ENCODE measurements around the gene SLC43A1. TPM values are rescaled to one million over a fixed set of nuclear protein-coding genes. Genes with fewer than 3 reads are reported as not detected.

SLC43A1 gene
- 3.6 and 9.0 TPM in 2 replicates for total RNA-seq

DNA sequence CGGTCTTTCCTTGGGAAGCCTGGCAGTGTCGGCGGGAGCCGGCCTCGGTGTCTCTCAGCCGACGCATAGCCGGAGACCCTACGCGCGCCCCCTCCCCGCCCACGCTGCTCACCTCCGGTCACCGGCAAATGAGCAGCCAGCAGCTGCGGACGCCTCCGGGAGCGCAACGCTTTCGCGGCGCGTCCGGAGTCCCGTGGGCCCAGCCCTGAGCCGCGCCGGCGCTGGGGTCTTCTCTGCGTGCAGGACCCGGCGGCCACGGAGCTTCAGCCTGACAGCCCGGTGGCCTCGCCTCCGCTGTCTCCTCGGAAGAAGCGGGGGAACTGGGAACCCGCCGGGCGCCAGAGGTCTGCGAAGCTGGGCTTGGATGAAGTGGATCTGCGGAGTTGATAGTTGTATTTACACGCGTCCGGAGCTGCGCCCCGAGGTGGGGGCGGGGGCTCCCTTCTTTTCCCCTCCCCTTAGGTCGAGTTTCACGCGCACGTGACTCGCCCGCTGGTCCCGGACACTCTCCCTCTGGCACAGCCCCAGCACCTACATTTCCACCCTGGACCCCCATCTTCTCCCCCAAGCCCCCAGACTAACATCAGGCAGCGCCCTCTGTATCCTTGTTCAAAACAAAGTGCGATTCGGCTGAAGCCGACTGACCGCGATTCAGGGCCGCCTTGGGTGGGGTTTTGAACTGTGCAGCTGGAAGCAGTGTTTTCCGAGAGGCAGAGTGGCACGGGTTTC lies at the start of gene SLC43A1:
Gene SLC43A1 (minus strand): TSS at position 371 of the 729 bp plus-strand sequence. CDS start 1,591 bp downstream, outside the sequence.
- DNase-seq (ENCODE audit: low read depth) = no peak
- TF ChIP-seq, protein P1, sequence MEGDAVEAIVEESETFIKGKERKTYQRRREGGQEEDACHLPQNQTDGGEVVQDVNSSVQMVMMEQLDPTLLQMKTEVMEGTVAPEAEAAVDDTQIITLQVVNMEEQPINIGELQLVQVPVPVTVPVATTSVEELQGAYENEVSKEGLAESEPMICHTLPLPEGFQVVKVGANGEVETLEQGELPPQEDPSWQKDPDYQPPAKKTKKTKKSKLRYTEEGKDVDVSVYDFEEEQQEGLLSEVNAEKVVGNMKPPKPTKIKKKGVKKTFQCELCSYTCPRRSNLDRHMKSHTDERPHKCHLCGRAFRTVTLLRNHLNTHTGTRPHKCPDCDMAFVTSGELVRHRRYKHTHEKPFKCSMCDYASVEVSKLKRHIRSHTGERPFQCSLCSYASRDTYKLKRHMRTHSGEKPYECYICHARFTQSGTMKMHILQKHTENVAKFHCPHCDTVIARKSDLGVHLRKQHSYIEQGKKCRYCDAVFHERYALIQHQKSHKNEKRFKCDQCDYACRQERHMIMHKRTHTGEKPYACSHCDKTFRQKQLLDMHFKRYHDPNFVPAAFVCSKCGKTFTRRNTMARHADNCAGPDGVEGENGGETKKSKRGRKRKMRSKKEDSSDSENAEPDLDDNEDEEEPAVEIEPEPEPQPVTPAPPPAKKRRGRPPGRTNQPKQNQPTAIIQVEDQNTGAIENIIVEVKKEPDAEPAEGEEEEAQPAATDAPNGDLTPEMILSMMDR (conservative IDR thresholded peaks at IDR 0.05; ENCODE audit: low read depth, low read length) = peak; percentile 10
- peak within 1 kb of the TSS; percentile 76 for H3K4me3 ChIP-seq (ENCODE audit: low read depth, low read length)

GRCh38 chr11:57562596-57562995 lies 47.1 kb upstream of the SLC43A1 start:
- DNase-seq (ENCODE audit: low read depth) = no peak
- TF ChIP-seq, protein P1 (conservative IDR thresholded peaks at IDR 0.05; ENCODE audit: low read depth, low read length) = no peak
- no peak overlapping the region for H3K4me3 ChIP-seq (ENCODE audit: low read depth, low read length)

GRCh38 chr11:57560146-57560545 lies 44.6 kb upstream of the SLC43A1 start:
- no peak for DNase-seq (ENCODE audit: low read depth)
- no peak overlapping the region for H3K4me3 ChIP-seq (ENCODE audit: low read depth, low read length)
- TF ChIP-seq, protein P1 (conservative IDR thresholded peaks at IDR 0.05; ENCODE audit: low read depth, low read length) = no peak

DNA sequence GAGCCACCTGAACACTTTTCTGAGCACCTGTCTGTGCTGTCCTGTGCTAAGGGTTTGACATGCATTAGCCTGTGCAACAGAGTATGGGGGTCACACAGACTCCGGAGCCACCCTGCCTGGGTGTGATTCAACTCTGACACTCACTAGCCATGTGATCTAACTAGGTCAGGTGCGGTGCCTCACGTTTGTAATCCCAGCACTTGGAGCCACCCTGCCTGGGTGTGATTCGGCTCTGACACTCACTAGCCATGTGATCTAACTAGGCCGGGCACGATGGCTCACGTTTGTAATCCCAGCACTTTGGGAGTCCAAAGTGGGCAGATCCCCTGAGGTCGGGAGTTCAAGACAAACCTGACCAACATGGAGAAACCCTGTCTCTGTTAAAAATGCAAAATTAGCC lies 40.5 kb upstream of the SLC43A1 start:
- no peak for DNase-seq (ENCODE audit: low read depth)
- H3K4me3 ChIP-seq (ENCODE audit: low read depth, low read length) = no peak overlapping the region
- TF ChIP-seq, protein P1 (conservative IDR thresholded peaks at IDR 0.05; ENCODE audit: low read depth, low read length) = no peak

GRCh38 chr11:57555393-57555792 lies 39.9 kb upstream of the SLC43A1 start:
- no peak for DNase-seq (ENCODE audit: low read depth)
- H3K4me3 ChIP-seq (ENCODE audit: low read depth, low read length) = no peak overlapping the region
- TF ChIP-seq, protein P1 (conservative IDR thresholded peaks at IDR 0.05; ENCODE audit: low read depth, low read length) = no peak

DNA sequence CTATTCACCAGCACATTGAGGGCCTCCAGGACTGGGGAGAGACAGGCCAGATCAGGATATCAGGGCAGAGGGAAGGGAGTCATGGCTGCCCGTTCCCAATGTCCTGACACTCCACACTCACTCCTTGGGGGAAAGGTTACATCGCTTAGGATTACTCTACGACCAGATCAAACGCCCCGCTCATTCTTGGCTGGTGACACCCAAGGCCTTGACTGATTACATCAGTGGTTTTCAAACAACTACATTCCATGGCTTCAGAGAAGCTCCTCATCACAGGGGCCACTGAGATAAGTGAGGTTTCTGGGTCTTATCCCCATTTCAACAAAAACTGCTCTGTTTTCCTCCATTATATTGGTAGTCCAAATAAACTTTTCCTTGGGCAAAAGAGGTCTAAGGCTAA lies 37.0 kb upstream of the SLC43A1 start:
- no peak overlapping the region for H3K4me3 ChIP-seq (ENCODE audit: low read depth, low read length)
- no peak for DNase-seq (ENCODE audit: low read depth)
- TF ChIP-seq, protein P1 (conservative IDR thresholded peaks at IDR 0.05; ENCODE audit: low read depth, low read length) = no peak

- TF ChIP-seq, protein P1 (conservative IDR thresholded peaks at IDR 0.05; ENCODE audit: low read depth, low read length) = no peak
- no peak for DNase-seq (ENCODE audit: low read depth)
Observed at GRCh38 chr11:57551941-57552340, 36.4 kb upstream of the SLC43A1 start.

More at GRCh38 chr11:57551941-57552340, 36.4 kb upstream of the SLC43A1 start:
- no peak overlapping the region for H3K4me3 ChIP-seq (ENCODE audit: low read depth, low read length)
